SJCRH30 (cell line): ENCODE data around the gene HRG. TPM values are rescaled to one million over a fixed set of nuclear protein-coding genes. Genes with fewer than 3 reads are reported as not detected.
"Not testable (repeated sequence)": the region's sequence is repeated elsewhere in the genome, so short reads cannot be mapped to it uniquely, and the experiment has no call there.

Experiments
- DNase-seq, 2 experiments: peaks; one replicate each; pipeline ENCODE4 v3.0.0-alpha.2; 2015 to 2020
- H3K27ac ChIP-seq: fragments of 250-450 bp; sonication (Bioruptor Pico); 2 replicates; pipeline ENCODE4 v1.5.1; 2020; ENCODE audit warnings: mild to moderate bottlenecking, moderate library complexity
- H3K27me3 ChIP-seq: fragments of 250-450 bp; sonication (Bioruptor Pico); 2 replicates; pipeline ENCODE4 v1.5.1; 2020; ENCODE audit warnings: mild to moderate bottlenecking, moderate library complexity
- H3K36me3 ChIP-seq: fragments of 250-450 bp; sonication (Bioruptor Pico); 2 replicates; pipeline ENCODE4 v1.5.1; 2020; ENCODE audit warnings: mild to moderate bottlenecking, moderate library complexity
- H3K4me1 ChIP-seq: fragments of 250-450 bp; sonication (Bioruptor Pico); 2 replicates; pipeline ENCODE4 v1.5.1; 2020; ENCODE audit warnings: mild to moderate bottlenecking, moderate library complexity
- H3K4me3 ChIP-seq: fragments of 250-450 bp; sonication (Bioruptor Pico); 2 replicates; pipeline ENCODE4 v1.5.1; 2020; ENCODE audit warnings: mild to moderate bottlenecking, moderate library complexity
- H3K9me3 ChIP-seq: fragments of 250-450 bp; sonication (Bioruptor Pico); replicated peaks from 2 replicates; pipeline ENCODE4 v1.5.1; 2020; ENCODE audit warnings: mild to moderate bottlenecking, moderate library complexity
- total RNA-seq: library from RNA; depleted of rRNA; stranded (reverse); fragments of >200 nt; shearing (Covaris generic); gene quantifications from 2 replicates; pipeline ENCODE4 v1.2.3, GENCODE V29; 2014

Gene HRG
- total RNA-seq, 1 experiment from 2014 or later = not detected

DNA sequence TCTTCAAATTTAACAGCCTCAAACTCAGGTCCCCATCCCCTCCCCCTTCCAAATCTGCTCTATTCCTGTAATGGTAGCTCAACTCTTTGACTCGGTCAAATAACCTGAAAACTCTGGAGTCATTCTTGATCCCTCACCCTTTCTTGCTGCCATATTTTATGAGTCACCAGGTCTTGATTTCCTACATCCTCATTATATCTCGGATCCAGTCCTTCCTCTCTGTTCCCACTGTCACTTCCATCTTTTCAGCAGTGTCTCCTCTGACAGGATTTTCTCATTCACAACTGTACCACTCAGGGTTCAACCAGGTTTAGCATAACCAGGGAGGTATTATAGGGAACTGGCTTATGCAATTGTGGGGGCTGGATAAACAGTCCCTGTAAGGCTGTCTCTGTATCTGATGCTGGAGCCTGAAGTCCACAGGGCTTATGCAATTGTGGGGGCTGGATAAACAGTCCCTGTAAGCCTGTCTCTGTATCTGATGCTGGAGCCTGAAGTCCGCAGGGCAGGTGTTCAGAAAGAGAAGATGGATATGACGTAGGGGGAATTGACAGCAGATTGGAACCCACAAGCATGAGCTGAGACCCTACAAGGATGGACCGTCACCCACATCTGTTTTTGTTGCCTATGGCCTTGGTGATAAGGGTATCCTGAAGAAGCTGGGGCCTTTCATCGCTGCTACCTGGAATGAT lies 34.7 kb upstream of the HRG start:
- Histone ChIP-seq H3K9me3 (no peaks in the 10 kb centered on the region), H3K4me1 (no peaks in the 10 kb centered on the region), H3K27me3 (no peaks in the 10 kb centered on the region), H3K4me3 (no peak overlapping the region), H3K27ac (no peak overlapping the region), H3K36me3 (no peaks in the 10 kb centered on the region)
- DNase-seq = no peak

DNA sequence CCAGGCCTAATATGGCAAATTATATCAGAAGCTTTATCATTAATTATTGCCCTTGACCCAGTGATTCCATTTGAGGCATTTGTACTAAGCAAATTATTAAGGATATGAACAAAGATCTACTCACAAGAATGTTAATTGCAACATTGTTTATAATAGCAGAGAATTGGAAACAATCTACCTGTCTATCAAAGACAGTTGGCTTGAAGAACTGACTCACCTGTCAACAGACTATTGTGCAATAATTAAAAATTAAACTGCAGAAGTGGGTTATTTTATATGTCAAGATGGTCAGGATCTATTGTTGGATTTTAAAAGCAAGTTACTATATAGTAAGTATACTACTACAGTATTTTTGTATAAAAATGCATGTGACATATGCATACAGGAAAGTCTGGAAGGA lies 32.3 kb upstream of the HRG start:
- Histone ChIP-seq H3K9me3 (no peaks in the 10 kb centered on the region), H3K4me3 (no peak overlapping the region), H3K4me1 (no peaks in the 10 kb centered on the region), H3K36me3 (no peaks in the 10 kb centered on the region), H3K27ac (no peak overlapping the region), H3K27me3 (no peaks in the 10 kb centered on the region)
- no peak for DNase-seq

DNA sequence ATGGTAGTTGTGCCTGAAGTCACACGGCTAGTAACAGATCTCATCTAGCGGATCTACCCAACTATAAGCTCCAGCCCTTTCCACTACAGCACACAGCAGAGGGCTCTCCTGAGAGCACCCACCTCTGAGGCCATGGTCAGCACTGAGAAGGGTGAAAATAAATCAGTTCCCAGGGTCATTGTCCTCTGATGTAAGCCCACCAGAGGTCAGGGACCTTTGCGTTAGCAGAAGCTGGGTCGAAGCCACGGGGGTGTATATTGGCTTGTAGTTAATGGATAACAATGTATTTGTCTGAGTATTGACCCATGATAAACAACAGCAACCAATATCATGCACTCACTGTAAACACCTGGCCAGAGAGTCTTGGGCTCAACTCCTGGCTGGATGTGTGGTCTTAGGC lies 31.6 kb upstream of the HRG start:
- not testable (repeated sequence) for DNase-seq, H3K36me3 ChIP-seq, H3K4me3 ChIP-seq, H3K27me3 ChIP-seq, H3K4me1 ChIP-seq, H3K27ac ChIP-seq, H3K9me3 ChIP-seq

DNA sequence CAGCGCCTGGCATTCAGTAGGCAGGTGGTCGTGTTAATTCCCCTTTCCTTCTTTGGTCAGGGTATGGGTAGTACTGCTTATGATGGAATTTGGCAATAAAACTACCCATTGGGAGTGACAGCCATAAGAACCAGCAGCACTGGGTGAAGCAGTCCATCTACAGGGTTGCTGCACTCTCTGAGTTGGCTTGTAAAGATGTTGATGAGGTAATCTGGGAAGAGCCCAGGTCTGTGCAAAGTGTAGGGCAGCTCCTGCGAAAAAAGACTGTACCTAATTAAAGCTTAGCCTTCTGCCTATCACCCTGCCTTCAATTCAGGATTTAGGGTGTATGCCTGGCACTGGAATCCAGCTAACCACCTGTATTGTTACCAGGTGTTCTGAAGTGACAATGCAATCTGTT lies 30.3 kb upstream of the HRG start:
- no peak overlapping the region for H3K27ac ChIP-seq
- no peak for DNase-seq

DNA sequence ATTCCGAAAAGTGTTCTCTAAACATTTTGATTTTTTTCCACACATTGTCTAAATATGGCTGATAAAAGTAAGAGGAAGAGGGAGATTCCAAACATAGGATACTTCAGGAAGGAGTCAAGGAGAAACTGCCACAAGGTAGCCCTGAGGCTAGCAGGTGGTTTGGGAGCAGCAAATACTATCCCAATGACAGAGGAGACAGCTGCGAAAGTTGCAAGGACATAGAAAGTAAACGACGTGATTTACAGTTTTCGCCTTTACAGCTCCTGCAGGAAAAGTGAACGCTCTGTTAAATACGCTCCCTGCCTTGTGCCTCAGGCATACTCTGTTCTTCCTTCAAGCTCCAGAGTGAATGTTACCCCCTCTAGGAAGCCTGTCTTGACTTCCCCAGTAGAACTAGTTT lies 29.3 kb upstream of the HRG start:
- DNase-seq = peak in 1 of 2 experiments; percentile 6
- H3K4me3 ChIP-seq = no peak overlapping the region
- no peaks in the 10 kb centered on the region for H3K4me1 ChIP-seq
- no peak overlapping the region for H3K27ac ChIP-seq
- H3K27me3 ChIP-seq = no peaks in the 10 kb centered on the region
- no peaks in the 10 kb centered on the region for H3K36me3 ChIP-seq
- H3K9me3 ChIP-seq = no peaks in the 10 kb centered on the region

More for the DNA sequence above, 30.3 kb upstream of the HRG start:
- Histone ChIP-seq H3K36me3 (no peaks in the 10 kb centered on the region), H3K27me3 (no peaks in the 10 kb centered on the region), H3K4me3 (no peak overlapping the region), H3K4me1 (no peaks in the 10 kb centered on the region), H3K9me3 (no peaks in the 10 kb centered on the region)

DNA sequence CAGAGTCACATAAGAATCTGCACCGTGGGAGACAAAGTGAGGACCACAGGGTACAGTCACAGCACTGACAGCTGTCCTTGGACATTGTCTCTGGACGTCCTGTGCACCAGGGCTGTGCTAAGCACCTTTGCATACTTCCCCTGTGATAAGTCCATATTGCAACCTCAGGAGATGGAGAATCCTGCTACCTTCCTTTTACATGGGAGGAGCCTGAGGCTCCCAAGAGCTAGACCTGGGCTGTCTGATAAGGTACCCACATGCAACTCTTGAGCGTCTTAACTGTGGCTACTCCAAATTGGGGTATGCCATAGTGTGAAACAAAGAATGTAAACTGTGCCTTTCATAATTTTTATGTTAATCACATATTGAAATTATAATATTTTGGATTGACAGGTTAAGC lies 28.1 kb upstream of the HRG start:
- H3K36me3 ChIP-seq = no peaks in the 10 kb centered on the region
- H3K27me3 ChIP-seq = no peaks in the 10 kb centered on the region
- no peak overlapping the region for H3K4me3 ChIP-seq

DNA sequence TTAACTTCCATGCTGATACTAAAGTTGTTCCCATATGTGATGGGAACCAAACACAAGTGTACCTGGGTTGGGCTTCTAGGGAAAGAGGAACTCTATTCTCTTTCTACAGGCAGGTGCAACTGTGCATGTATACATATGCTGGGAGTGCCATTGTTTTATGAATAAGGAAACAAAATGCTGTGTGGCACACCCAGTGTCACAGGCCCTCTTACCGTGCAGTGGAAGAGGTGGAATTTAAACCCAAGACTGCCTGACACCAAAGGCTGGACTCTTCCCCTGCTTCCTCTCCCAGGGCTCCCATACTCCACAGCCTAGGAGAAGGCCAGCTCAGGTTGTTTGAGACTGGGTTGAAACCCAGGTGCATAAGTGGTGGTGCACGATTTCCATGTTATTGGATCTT lies 27.6 kb upstream of the HRG start:
- Histone ChIP-seq H3K4me1 (no peaks in the 10 kb centered on the region), H3K9me3 (no peaks in the 10 kb centered on the region), H3K27me3 (no peaks in the 10 kb centered on the region), H3K27ac (no peak overlapping the region), H3K4me3 (no peak overlapping the region), H3K36me3 (no peaks in the 10 kb centered on the region)
- DNase-seq = no peak

More for the DNA sequence above, 28.1 kb upstream of the HRG start:
- no peaks in the 10 kb centered on the region for H3K9me3 ChIP-seq
- H3K4me1 ChIP-seq = no peaks in the 10 kb centered on the region
- DNase-seq = no peak
- no peak overlapping the region for H3K27ac ChIP-seq

DNA sequence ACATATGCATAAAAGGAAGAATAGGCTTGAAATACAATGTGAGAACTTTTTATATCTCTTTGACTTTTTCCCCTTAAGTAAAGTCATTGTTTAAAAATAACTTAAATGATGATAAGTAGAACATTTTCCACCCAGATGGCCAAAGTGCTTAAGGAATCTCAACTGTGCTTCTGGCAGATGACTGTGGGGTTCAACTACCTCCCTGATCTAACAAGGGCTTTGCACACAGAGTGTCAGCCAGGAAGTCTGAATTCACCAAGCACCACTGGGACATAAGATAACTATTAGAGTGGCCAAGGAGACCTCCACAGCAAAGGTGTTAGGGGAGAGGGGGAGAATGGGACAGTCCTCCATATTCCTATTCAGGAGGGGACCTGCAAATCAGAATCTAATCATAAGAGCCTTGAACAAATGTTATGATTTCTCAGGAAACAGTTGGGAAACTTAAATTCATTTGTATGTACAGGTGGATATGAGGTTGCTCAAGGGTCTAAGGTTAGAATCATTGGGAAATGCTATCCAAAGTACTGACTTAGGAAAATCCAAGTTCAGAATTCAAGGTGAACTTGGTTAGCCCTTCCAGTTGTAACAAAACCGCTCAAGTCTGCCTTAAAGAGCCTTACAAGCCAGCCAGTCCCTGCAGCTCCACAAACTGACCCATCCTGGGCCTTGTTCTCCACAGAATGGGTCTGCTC lies 25.9 kb upstream of the HRG start, which contains the start of gene FETUB:
Gene FETUB, plus strand, starts transcription at position 622 of the 695 bp plus-strand sequence. Its CDS starts 62 bp downstream, at position 684.
- DNase-seq = no peak
- no peak within 1 kb of the TSS for H3K27ac ChIP-seq

DNA sequence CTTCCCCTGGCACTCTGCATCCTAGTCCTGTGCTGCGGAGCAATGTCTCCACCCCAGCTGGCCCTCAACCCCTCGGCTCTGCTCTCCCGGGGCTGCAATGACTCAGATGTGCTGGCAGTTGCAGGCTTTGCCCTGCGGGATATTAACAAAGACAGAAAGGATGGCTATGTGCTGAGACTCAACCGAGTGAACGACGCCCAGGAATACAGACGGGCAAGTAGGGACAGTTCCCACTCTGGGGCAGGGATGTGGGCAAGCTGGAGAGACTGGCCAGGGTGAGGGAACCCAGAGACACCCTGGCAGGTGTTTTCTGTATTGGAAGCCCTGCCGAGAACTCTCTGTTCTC lies 25.4 kb upstream of the HRG start:
- no peak overlapping the region for H3K4me3 ChIP-seq
- no peaks in the 10 kb centered on the region for H3K9me3 ChIP-seq
- no peaks in the 10 kb centered on the region for H3K4me1 ChIP-seq
- H3K27ac ChIP-seq = no peak overlapping the region
- peak; percentile 26 to 30 for DNase-seq
- no peaks in the 10 kb centered on the region for H3K27me3 ChIP-seq
- H3K36me3 ChIP-seq = no peaks in the 10 kb centered on the region

More for the DNA sequence above, 25.9 kb upstream of the HRG start, which contains the start of gene FETUB:
- H3K4me3 ChIP-seq = no peak within 1 kb of the TSS
- H3K36me3 ChIP-seq = no peaks in the 10 kb centered on the region
- no peaks in the 10 kb centered on the region for H3K27me3 ChIP-seq
- no peaks in the 10 kb centered on the region for H3K9me3 ChIP-seq
- H3K4me1 ChIP-seq = no peaks in the 10 kb centered on the region

DNA sequence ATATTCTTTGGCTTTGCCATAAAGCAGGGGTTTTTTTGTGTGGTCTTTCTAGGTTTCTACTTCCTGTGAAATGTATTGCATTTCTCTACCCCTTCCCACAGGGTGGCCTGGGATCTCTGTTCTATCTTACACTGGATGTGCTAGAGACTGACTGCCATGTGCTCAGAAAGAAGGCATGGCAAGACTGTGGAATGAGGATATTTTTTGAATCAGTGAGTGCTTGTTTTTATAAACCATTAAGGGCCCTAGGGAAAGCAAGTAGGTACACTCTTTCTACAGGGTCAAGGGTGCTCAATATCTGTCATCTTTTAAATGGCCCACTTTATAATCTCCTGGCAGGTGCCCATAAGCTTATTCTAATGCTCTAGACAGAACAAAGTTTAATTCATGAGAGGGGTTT lies 24.9 kb upstream of the HRG start:
- Histone ChIP-seq H3K27me3 (no peaks in the 10 kb centered on the region), H3K9me3 (no peaks in the 10 kb centered on the region), H3K4me3 (no peak overlapping the region), H3K36me3 (no peaks in the 10 kb centered on the region), H3K4me1 (no peaks in the 10 kb centered on the region), H3K27ac (no peak overlapping the region)
- no peak for DNase-seq

DNA sequence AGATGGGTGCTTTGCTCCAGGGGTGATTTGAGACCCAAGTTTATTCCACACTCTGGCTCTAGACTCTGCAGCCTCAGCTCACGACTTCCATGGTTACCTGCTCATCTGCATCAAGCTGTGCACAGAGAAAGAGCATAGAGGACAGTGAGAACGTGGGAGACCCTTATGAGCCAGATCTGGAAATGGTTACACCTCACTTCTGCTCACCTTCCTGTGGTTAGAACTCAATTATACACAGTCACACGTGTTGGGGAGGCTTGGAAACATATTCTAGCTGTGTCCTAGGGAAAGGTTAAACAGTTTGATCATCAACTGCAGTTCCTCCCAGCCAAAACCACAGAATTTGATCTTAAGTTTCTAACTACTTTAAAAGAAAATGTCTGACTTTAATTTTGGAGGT lies 23.8 kb upstream of the HRG start:
- DNase-seq = no peak
- Histone ChIP-seq H3K4me3 (no peak overlapping the region), H3K4me1 (peaks cover 4% of the 10 kb centered on the region)

DNA sequence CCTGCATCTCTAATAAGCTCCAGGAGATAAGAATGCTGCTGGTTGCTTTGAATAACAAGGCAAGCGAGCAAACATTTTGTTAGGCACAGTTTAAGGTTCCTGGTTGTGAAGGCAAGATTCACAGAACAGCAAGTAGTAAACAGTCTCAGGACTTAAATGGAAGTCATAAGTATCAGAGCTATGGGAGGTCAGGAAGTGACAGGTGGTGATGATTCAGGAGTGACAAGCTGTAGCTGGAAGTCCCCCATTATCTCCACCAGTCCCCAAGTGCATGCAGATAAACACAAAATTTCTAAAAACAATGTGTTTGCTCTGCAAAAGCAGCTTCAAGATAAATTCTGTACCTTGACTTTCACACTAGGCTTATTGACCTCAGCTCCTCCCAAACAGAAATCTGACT lies 22.3 kb upstream of the HRG start:
- Histone ChIP-seq H3K27me3 (no peaks in the 10 kb centered on the region), H3K36me3 (no peaks in the 10 kb centered on the region), H3K9me3 (no peaks in the 10 kb centered on the region), H3K4me1 (peaks cover 4% of the 10 kb centered on the region), H3K4me3 (no peak overlapping the region), H3K27ac (no peak overlapping the region)
- no peak for DNase-seq

More for the DNA sequence above, 23.8 kb upstream of the HRG start:
- Histone ChIP-seq H3K9me3 (no peaks in the 10 kb centered on the region), H3K36me3 (no peaks in the 10 kb centered on the region), H3K27me3 (no peaks in the 10 kb centered on the region), H3K27ac (no peak overlapping the region)

DNA sequence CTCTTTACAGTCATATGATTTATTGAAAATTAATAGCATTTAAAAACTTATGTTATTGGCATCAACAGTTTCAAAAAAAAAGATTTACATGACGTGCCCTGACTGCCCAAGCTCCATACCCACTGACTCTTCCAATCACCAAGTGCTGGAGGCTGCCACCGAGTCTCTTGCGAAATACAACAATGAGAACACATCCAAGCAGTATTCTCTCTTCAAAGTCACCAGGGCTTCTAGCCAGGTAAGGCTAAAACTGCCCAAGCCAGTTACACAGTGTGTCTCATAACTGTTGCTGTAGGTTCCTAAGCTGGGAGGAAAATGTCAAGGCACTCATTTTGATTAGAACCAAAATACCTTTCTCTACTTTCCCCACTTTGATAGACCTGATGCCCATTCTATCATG lies 21.1 kb upstream of the HRG start:
- peaks cover 4% of the 10 kb centered on the region for H3K4me1 ChIP-seq
- no peaks in the 10 kb centered on the region for H3K36me3 ChIP-seq
- DNase-seq = no peak
- no peaks in the 10 kb centered on the region for H3K9me3 ChIP-seq
- H3K27me3 ChIP-seq = no peaks in the 10 kb centered on the region
- no peak overlapping the region for H3K4me3 ChIP-seq
- no peak overlapping the region for H3K27ac ChIP-seq

DNA sequence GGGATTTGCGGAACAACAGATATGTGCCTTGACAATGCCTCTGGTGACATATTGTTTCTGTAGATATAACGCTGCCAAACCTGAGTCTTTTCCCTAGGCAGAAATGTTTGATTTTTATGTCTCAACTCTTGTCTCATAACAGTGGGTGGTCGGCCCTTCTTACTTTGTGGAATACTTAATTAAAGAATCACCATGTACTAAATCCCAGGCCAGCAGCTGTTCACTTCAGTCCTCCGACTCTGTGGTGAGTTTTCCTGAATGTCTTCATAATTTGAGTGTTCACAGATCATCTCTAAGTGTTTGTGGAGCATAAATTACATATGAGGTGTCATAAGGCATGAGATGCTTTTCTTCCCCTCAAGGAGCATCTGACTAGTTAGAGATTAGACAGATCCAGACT lies 19.7 kb upstream of the HRG start:
- DNase-seq = peak; percentile 64 to 71
- Histone ChIP-seq H3K9me3 (no peaks in the 10 kb centered on the region), H3K27ac (peak overlapping the region; percentile 19; the same call in 1 of the 2 replicates), H3K27me3 (no peaks in the 10 kb centered on the region), H3K36me3 (no peaks in the 10 kb centered on the region), H3K4me3 (no peak overlapping the region), H3K4me1 (peaks cover 4% of the 10 kb centered on the region)

DNA sequence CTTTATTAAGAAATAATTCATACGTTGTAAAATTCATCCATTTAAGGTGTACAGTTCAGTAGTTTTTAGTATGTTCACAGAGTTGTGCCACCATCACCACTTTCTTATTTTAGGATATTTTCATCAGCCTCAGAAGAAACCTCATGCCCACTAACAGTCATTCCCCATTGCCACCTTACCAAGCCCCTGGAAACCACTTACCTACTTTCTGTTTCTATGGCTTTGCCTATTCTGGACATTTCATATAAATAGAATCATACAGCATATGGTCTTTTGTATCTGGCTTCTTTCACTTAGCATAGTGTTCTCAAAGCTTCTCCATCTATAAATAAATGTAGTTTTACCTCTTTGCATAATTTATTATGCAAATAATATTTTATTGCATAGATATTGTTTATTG lies 19.0 kb upstream of the HRG start:
- no peaks in the 10 kb centered on the region for H3K27me3 ChIP-seq
- H3K9me3 ChIP-seq = no peaks in the 10 kb centered on the region
- no peaks in the 10 kb centered on the region for H3K36me3 ChIP-seq
- H3K4me3 ChIP-seq = no peak overlapping the region
- DNase-seq = no peak
- no peak overlapping the region for H3K27ac ChIP-seq
- H3K4me1 ChIP-seq = peaks cover 4% of the 10 kb centered on the region

DNA sequence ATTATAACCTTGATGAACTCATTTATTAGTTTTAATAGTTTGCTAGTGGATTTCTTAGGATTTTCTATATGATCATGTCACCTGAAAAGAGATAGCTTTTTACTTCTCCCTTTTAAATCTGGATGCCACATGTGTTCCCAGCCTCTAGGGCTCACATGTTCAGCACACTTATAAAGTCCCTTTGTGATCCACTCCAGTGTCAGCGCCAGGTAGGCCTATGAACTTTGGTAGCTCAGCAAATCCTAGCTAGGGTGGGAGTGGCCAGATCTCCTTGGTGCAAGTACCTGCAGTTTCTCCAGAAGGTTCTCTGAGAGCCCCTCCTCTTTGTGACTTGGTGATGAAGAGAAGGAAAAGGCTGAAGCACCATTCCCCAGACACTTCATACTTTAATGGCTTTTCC lies 17.0 kb upstream of the HRG start:
- no peak overlapping the region for H3K4me3 ChIP-seq
- peaks cover 4% of the 10 kb centered on the region for H3K4me1 ChIP-seq
- no peaks in the 10 kb centered on the region for H3K9me3 ChIP-seq
- H3K27me3 ChIP-seq = no peaks in the 10 kb centered on the region
- no peak overlapping the region for H3K27ac ChIP-seq
- H3K36me3 ChIP-seq = no peaks in the 10 kb centered on the region
- no peak for DNase-seq
